ENCODE data around the gene KRT76.

GRCh38 chr12:52739963-52740362 lies 37.2 kb downstream of the KRT76 start:
- no peak for TF ChIP-seq FOXM1 (IDR thresholded peaks at IDR 0.05; ENCODE audit: borderline replicate concordance)
- TF ChIP-seq FOXA1 (IDR thresholded peaks at IDR 0.05), result no peak
- TF ChIP-seq TARDBP (IDR thresholded peaks at IDR 0.05), result no peak
- no peak for TF ChIP-seq SP1 (IDR thresholded peaks at IDR 0.05)
- TF ChIP-seq PKNOX1 (IDR thresholded peaks at IDR 0.05), result no peak
- TF ChIP-seq ELF4 (IDR thresholded peaks at IDR 0.05), result no peak
- no peak for TF ChIP-seq FOXK2 (IDR thresholded peaks at IDR 0.05)
- TF ChIP-seq L3MBTL2 (conservative IDR thresholded peaks at IDR 0.05), result no peak
- no peak for TF ChIP-seq BHLHE40 (IDR thresholded peaks at IDR 0.05; ENCODE audit: borderline replicate concordance)
- no peak for TF ChIP-seq SUZ12 (IDR thresholded peaks at IDR 0.05)

All from HEK293T (cell line).